Renal pelvis (tissue), 4 donors: ENCODE data around the gene PROM2. TPM values are rescaled to one million over a fixed set of nuclear protein-coding genes. Genes with fewer than 3 reads are reported as not detected.
"Not testable (repeated sequence)": the region's sequence is repeated elsewhere in the genome, so short reads cannot be mapped to it uniquely, and the experiment has no call there.

Experiments
- DNase-seq: peaks from one replicate; pipeline ENCODE4 v3.0.0-alpha.2; 2013
- polyA plus RNA-seq, 3 donors: library from polyadenylated mRNA; unstranded; fragments of 120-200 nt; gene quantifications; one replicate each; pipeline ENCODE4 v1.2.1, GENCODE V29; 2013; ENCODE audit not compliant: insufficient read length in 3 of 3

Gene PROM2
- polyA plus RNA-seq, 3 donors = 34.1 to 46.1 (median 44.5) TPM

DNA sequence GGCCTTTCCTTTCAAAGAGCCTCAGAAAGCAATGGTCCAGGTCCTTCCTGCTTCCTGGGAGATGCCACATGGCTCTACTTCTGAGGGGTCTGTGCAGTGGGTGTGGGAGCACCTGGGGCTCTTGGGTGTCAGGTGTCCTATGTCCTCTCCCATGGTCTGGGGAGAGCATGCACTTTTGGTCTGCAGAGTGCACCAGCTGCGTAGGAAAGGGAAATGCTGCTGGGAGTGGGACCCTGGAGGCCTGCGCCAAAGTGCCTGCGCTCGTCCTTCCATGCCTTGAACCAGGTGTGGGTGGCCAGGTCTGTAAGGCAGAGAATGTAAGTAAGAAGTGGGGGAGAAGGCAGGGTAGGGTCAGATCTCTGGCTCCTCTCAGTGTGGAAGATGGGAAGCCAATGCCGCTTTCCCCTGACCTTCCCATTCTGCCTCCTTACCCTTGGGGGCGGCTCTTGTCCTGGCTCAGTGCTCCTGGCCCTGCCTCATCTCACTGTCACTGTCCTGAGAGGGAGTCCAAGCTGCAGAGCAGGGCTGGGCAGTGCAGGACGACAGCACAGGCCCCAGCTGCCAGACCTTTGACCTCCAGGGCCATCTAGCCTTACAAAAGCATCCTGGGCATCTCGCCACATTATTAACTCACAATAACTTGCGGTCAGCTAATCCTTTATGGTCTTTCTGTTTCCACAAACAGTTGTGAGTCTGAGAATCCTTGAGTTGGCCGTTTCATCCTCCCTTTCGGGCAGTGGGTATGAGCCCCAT, 6.6 kb upstream of the PROM2 start:
- DNase-seq = no peak

DNA sequence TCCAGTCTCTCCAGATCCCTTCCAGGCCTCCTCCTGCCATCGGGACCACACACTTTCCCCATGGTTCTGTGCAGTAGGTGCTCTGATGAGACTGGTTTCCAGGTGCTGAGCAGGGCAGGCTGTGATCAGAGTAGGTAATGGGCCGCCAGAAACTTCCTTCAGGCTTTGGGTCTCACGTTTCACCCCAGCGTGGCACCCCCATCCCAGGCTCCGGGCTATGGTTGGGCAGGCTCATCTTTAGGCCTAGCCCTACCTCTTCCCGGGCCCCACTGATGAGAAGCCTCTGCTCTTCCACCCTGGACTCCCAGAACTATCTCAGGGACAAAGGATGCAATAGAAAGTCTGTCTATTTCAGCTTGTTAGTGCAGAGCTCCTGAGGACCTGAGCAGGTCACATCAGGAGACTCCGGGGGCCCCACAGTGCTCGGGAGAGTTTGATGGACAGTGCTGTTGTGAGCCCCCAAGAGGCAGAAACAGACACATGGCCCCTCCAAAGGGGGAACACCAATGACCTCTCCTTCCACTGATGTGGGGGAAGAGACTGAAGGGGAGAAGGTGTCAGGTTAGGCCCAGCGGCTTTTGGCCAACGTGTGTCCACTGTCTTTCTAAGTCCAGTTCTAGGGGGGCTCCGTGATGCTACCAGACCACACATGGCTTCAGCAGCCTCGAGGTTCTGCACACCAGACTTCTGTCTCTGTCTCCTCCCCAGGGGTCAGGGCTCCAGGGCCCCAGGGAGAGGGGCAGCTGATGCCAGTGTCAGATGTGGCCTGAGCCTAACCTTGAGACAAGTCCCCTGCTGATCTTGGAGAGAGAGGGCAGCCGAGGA, 5.8 kb upstream of the PROM2 start:
- no peak for DNase-seq

DNA sequence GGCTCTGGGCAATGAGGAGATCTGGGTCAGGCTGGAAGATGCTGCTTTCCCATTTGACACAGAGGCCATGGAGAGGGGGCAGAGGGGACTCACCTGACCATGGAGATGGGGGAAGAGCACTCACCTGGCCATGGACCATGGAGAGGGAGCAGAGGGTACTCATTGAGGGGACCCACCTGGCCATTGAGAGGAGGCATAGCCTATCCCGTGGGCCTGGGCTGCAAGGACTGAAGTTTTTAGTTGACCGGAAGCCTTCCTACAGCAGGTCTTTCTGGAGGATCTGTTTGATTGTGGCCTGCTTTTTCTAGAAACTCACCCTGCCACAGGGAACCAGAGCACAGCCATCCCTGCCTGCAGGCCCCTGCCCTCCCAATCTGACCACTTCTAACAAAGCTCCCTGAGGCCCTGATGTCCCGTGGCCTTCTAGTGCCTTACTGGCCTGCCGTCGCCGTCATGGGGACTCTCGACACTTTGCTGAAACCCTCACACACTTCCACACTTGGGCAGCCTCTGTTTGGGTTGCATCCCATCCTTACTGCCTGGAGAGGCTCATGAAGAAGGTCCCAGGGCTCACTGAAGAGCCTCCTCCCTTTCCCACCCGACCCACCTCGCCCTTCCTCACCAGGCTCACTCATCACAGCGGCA, 5.1 kb upstream of the PROM2 start:
- DNase-seq = no peak

GRCh38 chr2:95269745-95270144, 4.5 kb upstream of the PROM2 start:
- DNase-seq = not testable (repeated sequence)

GRCh38 chr2:95270541-95271081, 3.6 kb upstream of the PROM2 start:
- no peak for DNase-seq

- DNase-seq = no peak
These were observed 2.8 kb upstream of the PROM2 start for GRCh38 chr2:95271381-95271971.

DNA sequence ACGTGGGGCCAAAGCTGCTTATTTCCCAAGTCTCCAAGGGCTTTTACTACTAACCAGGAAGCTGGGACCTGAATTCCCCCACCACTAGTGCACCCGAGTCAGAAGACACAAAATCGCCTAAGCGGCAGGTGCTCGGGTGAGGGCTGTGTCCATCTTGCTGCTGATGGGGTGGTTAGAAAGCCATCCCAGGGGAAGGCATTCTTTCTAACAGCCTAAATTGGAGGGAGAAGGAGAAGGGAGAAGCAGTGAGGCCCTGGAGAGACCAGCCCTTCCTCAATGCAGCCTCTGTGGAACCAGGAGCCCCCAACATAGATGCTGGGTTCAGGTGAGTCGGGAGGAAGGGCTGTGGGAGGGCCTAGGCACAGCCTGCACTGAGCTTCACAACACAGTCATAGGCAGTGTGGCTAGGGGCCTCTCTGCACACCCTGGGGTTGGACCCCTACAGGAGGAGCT, 1.9 kb upstream of the PROM2 start:
- no peak for DNase-seq

GRCh38 chr2:95272781-95273180, 1.5 kb upstream of the PROM2 start:
- DNase-seq = no peak

DNA sequence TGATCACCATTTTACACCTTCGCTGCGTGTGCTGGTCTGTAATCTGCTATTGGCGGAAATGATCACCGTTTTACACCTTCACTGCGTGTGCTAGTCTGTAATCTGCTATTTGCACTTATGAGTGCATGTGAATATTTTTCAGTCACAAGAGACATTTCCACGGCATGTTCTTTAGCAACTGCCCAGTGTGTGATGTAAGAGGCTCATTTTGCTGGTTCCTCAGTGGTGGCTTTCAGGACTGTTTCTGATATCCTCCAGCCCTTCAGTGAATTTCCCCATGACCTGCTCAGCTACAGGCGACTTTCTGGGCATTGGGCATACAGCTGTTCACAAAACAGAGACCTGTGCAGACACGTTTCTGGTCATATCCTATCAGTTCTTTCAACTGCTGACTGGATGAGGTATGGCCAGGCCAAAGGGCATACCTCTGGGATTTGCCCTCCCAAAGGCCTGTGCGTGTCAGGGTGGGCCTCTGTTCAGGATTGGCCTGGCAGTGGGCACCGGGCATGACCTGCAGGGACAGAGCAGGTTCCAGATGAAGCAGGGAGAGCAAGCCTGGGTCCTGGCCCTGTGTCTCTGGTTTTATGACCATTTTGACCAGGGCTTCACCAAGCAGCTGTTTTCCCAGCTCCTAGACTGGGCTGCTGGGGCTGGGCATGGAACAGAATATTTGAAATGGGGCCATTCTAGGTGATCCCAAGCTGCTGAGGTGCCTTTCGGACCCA, 521 bp upstream of the PROM2 start:
- DNase-seq = no peak

- DNase-seq = no peak
These were observed 884 bp downstream of the PROM2 start for GRCh38 chr2:95275151-95275515.

DNA sequence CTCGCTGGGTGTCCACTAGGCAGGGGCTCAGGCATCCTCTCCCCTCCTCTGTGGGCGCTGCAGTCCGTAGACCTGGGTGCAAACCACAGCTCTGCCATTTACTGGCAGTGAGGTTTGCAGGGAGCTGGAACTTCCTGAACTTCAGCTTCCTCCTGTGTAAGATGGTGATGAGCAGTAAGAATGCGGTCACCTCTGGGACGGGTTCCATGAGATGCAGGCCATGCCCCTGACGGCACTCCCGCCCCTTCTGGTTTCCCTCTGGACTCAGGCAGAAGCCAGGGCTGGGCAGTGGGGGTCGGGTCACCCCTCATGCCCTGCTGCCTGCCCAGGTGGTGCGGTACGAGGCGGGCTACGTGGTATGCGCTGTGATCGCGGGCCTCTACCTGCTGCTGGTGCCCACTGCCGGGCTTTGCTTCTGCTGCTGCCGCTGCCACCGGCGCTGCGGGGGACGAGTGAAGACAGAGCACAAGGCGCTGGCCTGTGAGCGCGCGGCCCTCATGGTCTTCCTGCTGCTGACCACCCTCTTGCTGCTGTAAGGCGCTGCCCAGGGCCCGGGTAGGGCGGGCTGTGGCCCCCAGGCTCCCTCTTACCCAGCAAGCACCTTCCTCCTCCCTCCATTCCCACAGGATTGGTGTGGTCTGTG, 1.5 kb downstream of the PROM2 start:
- no peak for DNase-seq

GRCh38 chr2:95276244-95276887, 2.1 kb downstream of the PROM2 start:
- no peak for DNase-seq

GRCh38 chr2:95276888-95277245, 2.6 kb downstream of the PROM2 start:
- no peak for DNase-seq

DNA sequence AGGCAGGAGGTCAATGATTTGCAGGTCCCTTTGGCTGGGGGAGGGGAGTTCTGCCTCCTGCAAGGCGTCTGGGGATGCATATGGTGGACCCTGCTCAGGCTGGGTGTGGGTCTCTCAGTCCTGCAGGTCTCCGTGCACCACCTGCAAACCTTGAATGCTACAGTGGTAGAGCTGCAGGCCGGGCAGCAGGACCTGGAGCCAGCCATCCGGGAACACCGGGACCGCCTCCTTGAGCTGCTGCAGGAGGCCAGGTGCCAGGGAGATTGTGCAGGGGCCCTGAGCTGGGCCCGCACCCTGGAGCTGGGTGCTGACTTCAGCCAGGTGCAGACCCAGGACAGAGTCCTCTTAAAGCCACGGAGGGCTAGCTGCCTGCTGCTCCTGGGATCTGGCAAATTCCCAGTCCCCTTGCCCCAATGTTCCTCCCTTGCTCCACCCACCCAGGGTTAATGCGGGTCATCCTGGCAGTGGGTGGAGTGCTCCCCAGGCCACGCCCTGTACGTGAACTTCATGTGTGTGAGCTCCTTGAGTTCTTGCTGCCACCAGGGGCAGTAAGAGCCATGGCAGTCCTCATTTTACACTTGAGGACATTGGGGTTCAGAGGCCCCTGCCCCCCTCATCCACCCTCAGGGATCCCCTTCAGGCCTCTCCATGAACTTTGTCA, 3.1 kb downstream of the PROM2 start:
- DNase-seq = no peak

GRCh38 chr2:95278051-95278471, 3.8 kb downstream of the PROM2 start:
- no peak for DNase-seq

DNA sequence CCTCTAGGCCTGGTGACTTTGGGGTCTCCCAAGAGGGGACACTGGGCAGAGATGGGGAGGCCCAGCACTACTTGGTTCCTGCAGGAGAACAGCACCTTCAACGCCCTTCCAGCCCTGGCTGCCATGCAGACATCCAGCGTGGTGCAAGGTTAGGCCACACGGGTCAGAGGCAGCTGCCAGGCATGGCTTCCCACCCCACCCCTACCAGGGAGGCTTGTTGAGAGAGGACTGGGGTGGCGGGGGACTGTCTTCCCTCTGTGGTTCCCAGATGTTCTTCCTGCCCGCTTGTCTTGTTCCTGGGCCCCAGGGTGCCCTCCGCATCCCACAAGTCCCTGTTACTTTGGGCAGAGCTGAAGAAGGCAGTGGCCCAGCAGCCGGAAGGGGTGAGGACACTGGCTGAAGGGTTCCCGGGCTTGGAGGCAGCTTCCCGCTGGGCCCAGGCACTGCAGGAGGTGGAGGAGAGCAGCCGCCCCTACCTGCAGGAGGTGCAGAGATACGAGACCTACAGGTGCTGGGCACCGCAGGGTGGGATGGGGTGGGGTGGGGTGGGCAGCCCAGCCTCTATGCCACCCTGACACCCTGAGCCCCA, 4.5 kb downstream of the PROM2 start:
- DNase-seq = no peak

GRCh38 chr2:95279435-95280035, 5.3 kb downstream of the PROM2 start:
- no peak for DNase-seq

- DNase-seq = no peak
These were observed 6.8 kb downstream of the PROM2 start for GRCh38 chr2:95281071-95281470.

GRCh38 chr2:95281786-95282185, 7.5 kb downstream of the PROM2 start:
- no peak for DNase-seq
